T-cell (primary cell): Measurements from ENCODE around the gene TMEM52B. TPM values are rescaled to one million over a fixed set of nuclear protein-coding genes. Genes with fewer than 3 reads are reported as not detected.
"Not testable (repeated sequence)": the region's sequence is repeated elsewhere in the genome, so short reads cannot be mapped to it uniquely, and the experiment has no call there.

Experiments
- ATAC-seq, 4 experiments: fragments of 200-7000 bp in 3 of 4; fragments of 150-1000 bp in 1 of 4; cut with Tn5 transposase; replicated peaks in 1 of 4; 1 replicate in 3 of 4; 2 replicates in 1 of 4; pipeline ENCODE4 v1.10.0; 2021; ENCODE audit warnings: moderate library complexity in 3 of 4, mild to moderate bottlenecking in 2 of 4, moderate number of reproducible peaks in 1 of 4
- CTCF ChIA-PET, 2 donors: fragments of 300-600 bp; sonication (Branson Sonifier 250); formaldehyde crosslinking; loops; one replicate each; lab custom pipeline; 2022; ENCODE audit warnings: antibody characterized with exemption in 2 of 2; lab: Charles Lee
- POLR2A ChIA-PET, 2 donors: fragments of 300-600 bp; sonication (Branson Sonifier 250); formaldehyde crosslinking; loops; one replicate each; lab custom pipeline; 2022; ENCODE audit warnings: antibody characterized with exemption in 2 of 2; lab: Charles Lee
- DNase-seq, 35 experiments: peaks; one replicate each; pipeline versions ENCODE4 v3.0.0 to v3.0.0-alpha.2; 2013 to 2023
- H3K27ac ChIP-seq: one replicate; pipeline ENCODE4 v1.5.1; 2013; ENCODE audit warnings: low read length
- H3K27me3 ChIP-seq, 2 experiments: replicated peaks in 1 of 2; 1 replicate in 1 of 2; 2 replicates in 1 of 2; pipeline versions ENCODE4 v1.6.1 to v1.7.0; 2013; ENCODE audit warnings: low read length in 1 of 2, mixed read lengths in 1 of 2; ENCODE audit not compliant: control insufficient read depth in 2 of 2, insufficient read depth in 2 of 2; ENCODE audit errors: extremely low read depth in 1 of 2
- H3K36me3 ChIP-seq, 2 donors: 1 replicate in 1 of 2; 2 replicates in 1 of 2; pipeline versions ENCODE4 v1.6.1 to v1.7.0; 2013; ENCODE audit warnings: low read length in 1 of 2; ENCODE audit not compliant: control insufficient read depth in 2 of 2, insufficient read depth in 1 of 2; ENCODE audit errors: extremely low read depth in 1 of 2
- H3K4me1 ChIP-seq, 2 experiments: 1 replicate in 1 of 2; 2 replicates in 1 of 2; pipeline versions ENCODE4 v1.6.1 to v1.7.0; 2013; ENCODE audit warnings: low read length in 2 of 2, mixed read lengths in 1 of 2; ENCODE audit not compliant: insufficient read depth in 2 of 2, control insufficient read depth in 1 of 2; ENCODE audit errors: extremely low read depth in 1 of 2
- H3K4me3 ChIP-seq, 2 donors: 1 replicate in 1 of 2; 2 replicates in 1 of 2; pipeline versions ENCODE4 v1.5.1 to v1.7.0; 2013; ENCODE audit warnings: mild to moderate bottlenecking in 2 of 2, low read length in 1 of 2, moderate library complexity in 1 of 2; ENCODE audit not compliant: control insufficient read depth in 1 of 2; ENCODE audit errors: extremely low read depth in 1 of 2
- H3K9me3 ChIP-seq: 2 replicates; pipeline ENCODE4 v1.7.0; 2013
- H3K27ac Mint-ChIP-seq, 2 donors: one replicate each; pipeline ENCODE4 v1.8.0; 2020 to 2021; ENCODE audit warnings: mild to moderate bottlenecking in 2 of 2, mixed read lengths in 2 of 2
- H3K27me3 Mint-ChIP-seq, 2 donors: one replicate each; pipeline ENCODE4 v1.8.0; 2021 to 2022; ENCODE audit warnings: mixed read lengths in 2 of 2
- H3K36me3 Mint-ChIP-seq: one replicate; pipeline ENCODE4 v1.8.0; 2021; ENCODE audit warnings: mixed read lengths
- H3K4me1 Mint-ChIP-seq, 3 donors: one replicate each; pipeline ENCODE4 v1.8.0; 2020 to 2022; ENCODE audit warnings: mixed read lengths in 3 of 3, mild to moderate bottlenecking in 1 of 3
- H3K4me3 Mint-ChIP-seq, 3 donors: one replicate each; pipeline ENCODE4 v1.8.0; 2020 to 2022; ENCODE audit warnings: mild to moderate bottlenecking in 3 of 3, mixed read lengths in 3 of 3, moderate library complexity in 3 of 3
- H3K9me3 Mint-ChIP-seq, 3 donors: one replicate each; pipeline ENCODE4 v1.8.0; 2020 to 2022; ENCODE audit warnings: mixed read lengths in 3 of 3
- WGBS: methylation state at CpG from one replicate; pipeline ENCODE4 v1.1.5; 2013; ENCODE audit warnings: missing lambda C conversion rate; ENCODE audit not compliant: insufficient coverage; 5-methylcytosine and 5-hydroxymethylcytosine counted together
- total RNA-seq, 35 experiments: library from RNA in 6 of 35; stranded (reverse) in 6 of 35; fragments of 120-200 nt in 1 of 35; gene quantifications; one replicate each; pipeline versions ENCODE4 v1.2.1 to v1.2.4 and lab custom pipeline; 2013 to 2026

Gene TMEM52B
- total RNA-seq, 5 donors from 2014 or later (not counting 1 experiment from before 2014, with no cell fraction given): not detected

GRCh38 chr12:10204495-10204894, 25.7 kb downstream of the TMEM52B start:
- DNase-seq, H3K27me3 ChIP-seq, H3K36me3 ChIP-seq, H3K4me3 Mint-ChIP-seq, ATAC-seq, H3K9me3 Mint-ChIP-seq, H3K36me3 Mint-ChIP-seq, POLR2A ChIA-PET, H3K27ac Mint-ChIP-seq, H3K27me3 Mint-ChIP-seq, H3K4me3 ChIP-seq, H3K9me3 ChIP-seq, H3K4me1 ChIP-seq, H3K4me1 Mint-ChIP-seq, H3K27ac ChIP-seq: not testable (repeated sequence)
- CTCF ChIA-PET: interaction anchor here in 1 of 2 donors (0.6 kb wide), 1 partner anchor 15 kb away, joined by 3 read pairs; no protein-coding TSS in a partner anchor
- 100% methylated on average over 1 of the region's 2 CpGs for WGBS

- Mint-ChIP-seq H3K27me3 (no peaks in the 10 kb centered on the region), H3K4me1 (no peaks in the 10 kb centered on the region), H3K27ac (no peak overlapping the region), H3K4me3 (no peak overlapping the region), H3K9me3 (no peaks in the 10 kb centered on the region), H3K36me3 (no peaks in the 10 kb centered on the region)
- no peak for ATAC-seq
- Histone ChIP-seq H3K9me3 (no peaks in the 10 kb centered on the region), H3K4me1 (no peaks in the 10 kb centered on the region), H3K27me3 (peaks cover 0 to 3% of the 10 kb centered on the region in 2 experiments), H3K27ac (no peak overlapping the region), H3K4me3 (no peak overlapping the region), H3K36me3 (no peaks in the 10 kb centered on the region)
- POLR2A ChIA-PET: no interaction called here
- WGBS: no CpG with 5 or more reads among the region's 3 CpGs
- DNase-seq: no peak
- CTCF ChIA-PET: interaction anchor here (0.6 kb wide), 4 partner anchors 11 to 345 kb away, joined by 3 to 7 read pairs (median 3); no protein-coding TSS in a partner anchor
These were observed 26.5 kb downstream of the TMEM52B start for GRCh38 chr12:10205220-10205807.

GRCh38 chr12:10207136-10207535, 28.3 kb downstream of the TMEM52B start:
- ChIA-PET CTCF (interaction anchor here in 1 of 2 donors (0.6 kb wide), 1 partner anchor 12 kb away, joined by 4 read pairs; no protein-coding TSS in a partner anchor), POLR2A (no interaction called here)
- H3K36me3 Mint-ChIP-seq: no peaks in the 10 kb centered on the region
- no peaks in the 10 kb centered on the region for H3K27me3 Mint-ChIP-seq
- peaks cover 0 to 5% of the 10 kb centered on the region in 2 experiments for H3K27me3 ChIP-seq
- peaks cover 0 to 5% of the 10 kb centered on the region in 2 experiments for H3K4me1 ChIP-seq
- H3K27ac Mint-ChIP-seq: no peak overlapping the region
- no CpG with 5 or more reads among the region's 2 CpGs for WGBS
- no peak overlapping the region for H3K4me3 Mint-ChIP-seq
- peaks cover 1 to 4% (median 3%) of the 10 kb centered on the region in 3 donors for H3K4me1 Mint-ChIP-seq
- H3K4me3 ChIP-seq: no peak overlapping the region
- DNase-seq: no peak
- no peaks in the 10 kb centered on the region for H3K9me3 Mint-ChIP-seq
- no peaks in the 10 kb centered on the region for H3K36me3 ChIP-seq
- H3K9me3 ChIP-seq: no peaks in the 10 kb centered on the region
- no peak overlapping the region for H3K27ac ChIP-seq
- no peak for ATAC-seq

- no peak overlapping the region for H3K27ac Mint-ChIP-seq
- no peaks in the 10 kb centered on the region for H3K36me3 ChIP-seq
- no peak overlapping the region for H3K27ac ChIP-seq
- ATAC-seq (no peak), DNase-seq (no peak)
- no peak overlapping the region for H3K4me3 Mint-ChIP-seq
- no peaks in the 10 kb centered on the region for H3K9me3 ChIP-seq
- no peak overlapping the region for H3K4me3 ChIP-seq
- POLR2A ChIA-PET: no interaction called here
- H3K4me1 ChIP-seq: peaks cover 7 to 23% of the 10 kb centered on the region in 2 experiments
- no peaks in the 10 kb centered on the region for H3K9me3 Mint-ChIP-seq
- peaks cover 0 to 2% of the 10 kb centered on the region in 2 experiments for H3K27me3 ChIP-seq
- peaks cover 3% of the 10 kb centered on the region for H3K36me3 Mint-ChIP-seq
- peaks cover 19 to 25% (median 20%) of the 10 kb centered on the region in 3 donors for H3K4me1 Mint-ChIP-seq
- no peaks in the 10 kb centered on the region for H3K27me3 Mint-ChIP-seq
- WGBS: 96% methylated on average over 10 of the region's 15 CpGs
- CTCF ChIA-PET: interaction anchor here (1.0 to 2.5 kb wide), 2 partner anchors 57 to 58 kb away, joined by 4 to 8 read pairs; no protein-coding TSS in a partner anchor
These were observed 31.4 kb downstream of the TMEM52B start for GRCh38 chr12:10210225-10210624.

- H3K36me3 Mint-ChIP-seq: peaks cover 3% of the 10 kb centered on the region
- no peaks in the 10 kb centered on the region for H3K27me3 Mint-ChIP-seq
- no peak for DNase-seq
- Histone ChIP-seq H3K27ac (no peak overlapping the region), H3K9me3 (no peaks in the 10 kb centered on the region), H3K27me3 (peaks cover 0 to 2% of the 10 kb centered on the region in 2 experiments), H3K36me3 (no peaks in the 10 kb centered on the region), H3K4me1 (peaks cover 10 to 31% of the 10 kb centered on the region in 2 experiments), H3K4me3 (no peak overlapping the region)
- H3K4me3 Mint-ChIP-seq: no peak overlapping the region
- POLR2A ChIA-PET: interaction anchor here in 1 of 2 donors (0.6 kb wide), 3 partner anchors 379 to 1299 kb away, joined by 3 to 7 read pairs (median 4); no protein-coding TSS in a partner anchor
- no peaks in the 10 kb centered on the region for H3K9me3 Mint-ChIP-seq
- ATAC-seq: no peak
- CTCF ChIA-PET: no interaction called here
- peaks cover 24 to 32% (median 27%) of the 10 kb centered on the region in 3 donors for H3K4me1 Mint-ChIP-seq
- 97% methylated on average over 6 of the region's 25 CpGs for WGBS
- H3K27ac Mint-ChIP-seq: no peak overlapping the region
These were observed 32.5 kb downstream of the TMEM52B start for GRCh38 chr12:10211101-10211939.
